Neural progenitor cell (in vitro differentiated cells): ENCODE measurements around the gene GMCL2. TPM values are rescaled to one million over a fixed set of nuclear protein-coding genes. Genes with fewer than 3 reads are reported as not detected.

Source experiments
- DNase-seq: peaks from one replicate; pipeline ENCODE4 v3.0.0-alpha.2; 2016; ENCODE audit warnings: low spot score
- H2AFZ ChIP-seq: fragments of 200-600 bp; sonication (generic); replicated peaks from 2 replicates; pipeline ENCODE4 v1.6.1; 2016; ENCODE audit warnings: antibody characterized with exemption
- H3F3A ChIP-seq: fragments of 200-600 bp; sonication (generic); 2 replicates; pipeline ENCODE4 v1.6.1; 2016; ENCODE audit warnings: antibody characterized with exemption, low read depth
- H3K27ac ChIP-seq: fragments of 200-600 bp; sonication (generic); 2 replicates; pipeline ENCODE4 v1.5.1; 2016; ENCODE audit warnings: mild to moderate bottlenecking
- H3K27me3 ChIP-seq: fragments of 200-600 bp; sonication (generic); 2 replicates; pipeline ENCODE4 v1.6.1; 2016; ENCODE audit warnings: mild to moderate bottlenecking, moderate library complexity
- H3K36me3 ChIP-seq: fragments of 200-600 bp; sonication (generic); 2 replicates; pipeline ENCODE4 v1.5.1; 2016
- H3K4me1 ChIP-seq: fragments of 200-600 bp; sonication (generic); 2 replicates; pipeline ENCODE4 v1.6.1; 2016; ENCODE audit warnings: mixed run types
- H3K4me2 ChIP-seq: fragments of 200-600 bp; sonication (generic); 2 replicates; pipeline ENCODE4 v1.6.1; 2016
- H3K4me3 ChIP-seq: fragments of 200-600 bp; sonication (generic); 2 replicates; pipeline ENCODE4 v1.5.1; 2016
- H3K79me2 ChIP-seq: fragments of 200-600 bp; sonication (generic); 2 replicates; pipeline ENCODE4 v1.6.1; 2016; ENCODE audit warnings: low read depth
- H3K9ac ChIP-seq: fragments of 200-600 bp; sonication (generic); 2 replicates; pipeline ENCODE4 v1.6.1; 2016
- H3K9me3 ChIP-seq: fragments of 200-600 bp; sonication (generic); 2 replicates; pipeline ENCODE4 v1.5.1; 2016; ENCODE audit warnings: low read depth
- H4K20me1 ChIP-seq: fragments of 200-600 bp; sonication (generic); 2 replicates; pipeline ENCODE4 v1.6.1; 2016; ENCODE audit warnings: low read depth
- H3K27ac Mint-ChIP-seq: 3 replicates; pipeline ENCODE4 v1.8.0; 2021; ENCODE audit warnings: mixed read lengths
- H3K27me3 Mint-ChIP-seq: 2 replicates; pipeline ENCODE4 v1.8.0; 2022; ENCODE audit warnings: low read depth, mild to moderate bottlenecking, inconsistent platforms, moderate library complexity, mixed read lengths; ENCODE audit not compliant: insufficient read depth
- H3K36me3 Mint-ChIP-seq: 3 replicates; pipeline ENCODE4 v1.8.0; 2021; ENCODE audit warnings: mixed read lengths
- H3K4me1 Mint-ChIP-seq: 3 replicates; pipeline ENCODE4 v1.8.0; 2021; ENCODE audit warnings: mixed read lengths
- H3K4me3 Mint-ChIP-seq: 3 replicates; pipeline ENCODE4 v1.8.0; 2021; ENCODE audit warnings: mild to moderate bottlenecking, moderate library complexity, mixed read lengths
- H3K9me3 Mint-ChIP-seq: 3 replicates; pipeline ENCODE4 v1.8.0; 2020; ENCODE audit warnings: mixed read lengths
- EZH2 ChIP-seq: fragments of 200-600 bp; sonication (generic); IDR thresholded peaks from 2 replicates; pipeline ENCODE4 v1.6.1; 2017; ENCODE audit warnings: antibody characterized with exemption, mild to moderate bottlenecking, moderate library complexity
- EZH2phosphoT487 ChIP-seq: fragments of 200-600 bp; sonication (generic); IDR thresholded peaks from 2 replicates; pipeline ENCODE4 v1.6.1; 2017; ENCODE audit warnings: antibody characterized with exemption
- total RNA-seq: library from RNA; depleted of rRNA; stranded (reverse); fragments of >200 nt; gene quantifications from 2 replicates; pipeline ENCODE4 v1.2.3, GENCODE V29; 2015; ENCODE audit warnings: low replicate concordance
- TF ChIP-seq, protein P1 (sequence below): fragments of 200-600 bp; sonication (generic); IDR thresholded peaks from 2 replicates; pipeline ENCODE4 v1.5.1; 2017; ENCODE audit warnings: antibody characterized with exemption, mild to moderate bottlenecking

Gene GMCL2
- total RNA-seq, 1 donor from 2014 or later: not detected

GRCh38 chr5:178137991-178138390 is 49.2 kb downstream of the GMCL2 start:
- Mint-ChIP-seq H3K4me3 (no peak overlapping the region), H3K36me3 (peaks cover 22% of the 10 kb centered on the region), H3K9me3 (no peaks in the 10 kb centered on the region), H3K27me3 (no peaks in the 10 kb centered on the region), H3K4me1 (peaks cover 5% of the 10 kb centered on the region), H3K27ac (no peak overlapping the region)
- no peak for DNase-seq
- Histone ChIP-seq H3K4me3 (no peak overlapping the region), H3K27ac (no peak overlapping the region), H4K20me1 (no peaks in the 10 kb centered on the region), H3K9me3 (no peaks in the 10 kb centered on the region), H3K79me2 (peaks cover 14% of the 10 kb centered on the region), H3K4me1 (no peaks in the 10 kb centered on the region), H3K27me3 (no peaks in the 10 kb centered on the region), H2AFZ (no peak overlapping the region), H3K4me2 (no peak overlapping the region), H3F3A (no peaks in the 10 kb centered on the region), H3K36me3 (no peaks in the 10 kb centered on the region), H3K9ac (no peak overlapping the region)
- TF ChIP-seq EZH2phosphoT487 (no peak), EZH2 (no peak)
- TF ChIP-seq, protein P1, sequence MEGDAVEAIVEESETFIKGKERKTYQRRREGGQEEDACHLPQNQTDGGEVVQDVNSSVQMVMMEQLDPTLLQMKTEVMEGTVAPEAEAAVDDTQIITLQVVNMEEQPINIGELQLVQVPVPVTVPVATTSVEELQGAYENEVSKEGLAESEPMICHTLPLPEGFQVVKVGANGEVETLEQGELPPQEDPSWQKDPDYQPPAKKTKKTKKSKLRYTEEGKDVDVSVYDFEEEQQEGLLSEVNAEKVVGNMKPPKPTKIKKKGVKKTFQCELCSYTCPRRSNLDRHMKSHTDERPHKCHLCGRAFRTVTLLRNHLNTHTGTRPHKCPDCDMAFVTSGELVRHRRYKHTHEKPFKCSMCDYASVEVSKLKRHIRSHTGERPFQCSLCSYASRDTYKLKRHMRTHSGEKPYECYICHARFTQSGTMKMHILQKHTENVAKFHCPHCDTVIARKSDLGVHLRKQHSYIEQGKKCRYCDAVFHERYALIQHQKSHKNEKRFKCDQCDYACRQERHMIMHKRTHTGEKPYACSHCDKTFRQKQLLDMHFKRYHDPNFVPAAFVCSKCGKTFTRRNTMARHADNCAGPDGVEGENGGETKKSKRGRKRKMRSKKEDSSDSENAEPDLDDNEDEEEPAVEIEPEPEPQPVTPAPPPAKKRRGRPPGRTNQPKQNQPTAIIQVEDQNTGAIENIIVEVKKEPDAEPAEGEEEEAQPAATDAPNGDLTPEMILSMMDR: no peak

GRCh38 chr5:178136990-178137389 is 50.2 kb downstream of the GMCL2 start:
- H2AFZ ChIP-seq: no peak overlapping the region
- H3K79me2 ChIP-seq: peaks cover 20% of the 10 kb centered on the region
- no peaks in the 10 kb centered on the region for H3K36me3 ChIP-seq

More at GRCh38 chr5:178136990-178137389, 50.2 kb downstream of the GMCL2 start:
- H3K9ac ChIP-seq: no peak overlapping the region
- H3K9me3 ChIP-seq: no peaks in the 10 kb centered on the region
- peaks cover 5% of the 10 kb centered on the region for H3K4me1 Mint-ChIP-seq
- no peak overlapping the region for H3K4me3 ChIP-seq
- no peak overlapping the region for H3K4me2 ChIP-seq
- no peak for DNase-seq
- no peaks in the 10 kb centered on the region for H3F3A ChIP-seq
- no peak overlapping the region for H3K4me3 Mint-ChIP-seq
- H3K27ac Mint-ChIP-seq: no peak overlapping the region
- no peak for TF ChIP-seq EZH2
- TF ChIP-seq EZH2phosphoT487: no peak
- TF ChIP-seq, protein P1: no peak
- H3K27me3 Mint-ChIP-seq: peaks cover 2% of the 10 kb centered on the region
- H3K27me3 ChIP-seq: no peaks in the 10 kb centered on the region
- no peaks in the 10 kb centered on the region for H3K4me1 ChIP-seq
- H3K36me3 Mint-ChIP-seq: peaks cover 20% of the 10 kb centered on the region
- no peak overlapping the region for H3K27ac ChIP-seq
- no peaks in the 10 kb centered on the region for H3K9me3 Mint-ChIP-seq
- no peaks in the 10 kb centered on the region for H4K20me1 ChIP-seq

Other genes with a start within 250 kb of the GMCL2 start
- not detected in 2 replicates for gene PROP1, start 191.1 kb downstream of the GMCL2 start, total RNA-seq
- 4.1 and 12.8 TPM in 2 replicates for gene N4BP3, start 73.8 kb downstream of the GMCL2 start, total RNA-seq
- 25.3 and 25.5 TPM in 2 replicates for gene RMND5B, start 56.4 kb downstream of the GMCL2 start, total RNA-seq
- gene NHP2, start 33.5 kb downstream of the GMCL2 start, total RNA-seq: 357 and 380 TPM in 2 replicates
- gene HNRNPAB, start 17.2 kb upstream of the GMCL2 start, total RNA-seq: 186 and 195 TPM in 2 replicates
- gene PHYKPL, start 45.4 kb upstream of the GMCL2 start, total RNA-seq: 20.5 and 25.9 TPM in 2 replicates